Measurements from ENCODE around the gene MEF2C. TPM values are rescaled to one million over a fixed set of nuclear protein-coding genes. Genes with fewer than 3 reads are reported as not detected.

Gene MEF2C
- total RNA-seq, 1 donor from 2014 or later: 24.1 TPM

GRCh38 chr5:88890070-88890781 lies 7.2 kb upstream of the MEF2C start:
- no peaks in the 10 kb centered on the region for H3K27me3 Mint-ChIP-seq (ENCODE audit: unreplicated experiment)
- H3K27ac Mint-ChIP-seq (ENCODE audit: unreplicated experiment): no peak overlapping the region
- TF ChIP-seq CTCF (IDR thresholded peaks at IDR 0.05; ENCODE audit: partially characterized antibody, unreplicated experiment): no peak
- no peaks in the 10 kb centered on the region for H3K36me3 Mint-ChIP-seq (ENCODE audit: unreplicated experiment)
- peak overlapping the region; percentile 89 for H3K4me3 Mint-ChIP-seq (ENCODE audit: unreplicated experiment)
- no peaks in the 10 kb centered on the region for H3K9me3 Mint-ChIP-seq (ENCODE audit: unreplicated experiment)
- peaks cover 9% of the 10 kb centered on the region for H3K4me1 Mint-ChIP-seq (ENCODE audit: low read depth, unreplicated experiment)
- DNase-seq: no peak

- H3K36me3 Mint-ChIP-seq (ENCODE audit: unreplicated experiment): no peaks in the 10 kb centered on the region
- DNase-seq: peak; percentile 58
- H3K4me3 Mint-ChIP-seq (ENCODE audit: unreplicated experiment): peak overlapping the region; percentile 89
- H3K27me3 Mint-ChIP-seq (ENCODE audit: unreplicated experiment): no peaks in the 10 kb centered on the region
- TF ChIP-seq CTCF (IDR thresholded peaks at IDR 0.05; ENCODE audit: partially characterized antibody, unreplicated experiment): no peak
- H3K9me3 Mint-ChIP-seq (ENCODE audit: unreplicated experiment): no peaks in the 10 kb centered on the region
- peaks cover 9% of the 10 kb centered on the region for H3K4me1 Mint-ChIP-seq (ENCODE audit: low read depth, unreplicated experiment)
- peak overlapping the region; percentile 48 for H3K27ac Mint-ChIP-seq (ENCODE audit: unreplicated experiment)
Observed at GRCh38 chr5:88889189-88890069, 6.4 kb upstream of the MEF2C start.

- no peak for TF ChIP-seq CTCF (IDR thresholded peaks at IDR 0.05; ENCODE audit: partially characterized antibody, unreplicated experiment)
- peak overlapping the region; percentile 89 for H3K4me3 Mint-ChIP-seq (ENCODE audit: unreplicated experiment)
- no peaks in the 10 kb centered on the region for H3K9me3 Mint-ChIP-seq (ENCODE audit: unreplicated experiment)
- H3K27me3 Mint-ChIP-seq (ENCODE audit: unreplicated experiment): no peaks in the 10 kb centered on the region
- DNase-seq: no peak
- H3K4me1 Mint-ChIP-seq (ENCODE audit: low read depth, unreplicated experiment): peaks cover 9% of the 10 kb centered on the region
- no peaks in the 10 kb centered on the region for H3K36me3 Mint-ChIP-seq (ENCODE audit: unreplicated experiment)
- H3K27ac Mint-ChIP-seq (ENCODE audit: unreplicated experiment): peak overlapping the region; percentile 41
Observed at GRCh38 chr5:88888848-88889188, 5.8 kb upstream of the MEF2C start.

- TF ChIP-seq CTCF (IDR thresholded peaks at IDR 0.05; ENCODE audit: partially characterized antibody, unreplicated experiment): no peak
- H3K36me3 Mint-ChIP-seq (ENCODE audit: unreplicated experiment): no peaks in the 10 kb centered on the region
- DNase-seq: no peak
- H3K4me1 Mint-ChIP-seq (ENCODE audit: low read depth, unreplicated experiment): peaks cover 9% of the 10 kb centered on the region
- H3K4me3 Mint-ChIP-seq (ENCODE audit: unreplicated experiment): no peak overlapping the region
- H3K9me3 Mint-ChIP-seq (ENCODE audit: unreplicated experiment): no peaks in the 10 kb centered on the region
- no peaks in the 10 kb centered on the region for H3K27me3 Mint-ChIP-seq (ENCODE audit: unreplicated experiment)
- H3K27ac Mint-ChIP-seq (ENCODE audit: unreplicated experiment): no peak overlapping the region
Observed at GRCh38 chr5:88888291-88888690, 5.3 kb upstream of the MEF2C start.

GRCh38 chr5:88887342-88887741 lies 4.4 kb upstream of the MEF2C start:
- H3K27ac Mint-ChIP-seq (ENCODE audit: unreplicated experiment): no peak overlapping the region
- no peak for DNase-seq
- peaks cover 2% of the 10 kb centered on the region for H3K9me3 Mint-ChIP-seq (ENCODE audit: unreplicated experiment)
- peaks cover 2% of the 10 kb centered on the region for H3K27me3 Mint-ChIP-seq (ENCODE audit: unreplicated experiment)
- peaks cover 9% of the 10 kb centered on the region for H3K4me1 Mint-ChIP-seq (ENCODE audit: low read depth, unreplicated experiment)
- TF ChIP-seq CTCF (IDR thresholded peaks at IDR 0.05; ENCODE audit: partially characterized antibody, unreplicated experiment): no peak
- no peak overlapping the region for H3K4me3 Mint-ChIP-seq (ENCODE audit: unreplicated experiment)
- H3K36me3 Mint-ChIP-seq (ENCODE audit: unreplicated experiment): no peaks in the 10 kb centered on the region
